UCSD-AML1 (cell line): Measurements from ENCODE around the gene DPYSL4.

Experiments used
- DNase-seq: peaks from one replicate; lab custom pipeline; 2025; ENCODE audit not compliant: unreplicated experiment; lab: John Stamatoyannopoulos, UW

Gene DPYSL4

GRCh38 chr10:132239126-132240031 lies 52.6 kb downstream of the DPYSL4 start:
- DNase-seq, result no peak

GRCh38 chr10:132240156-132240555 lies 53.4 kb downstream of the DPYSL4 start:
- DNase-seq, result no peak

- no peak for DNase-seq
These were observed 53.8 kb downstream of the DPYSL4 start for GRCh38 chr10:132240581-132240980.

- DNase-seq, result no peak
These were observed 54.3 kb downstream of the DPYSL4 start for GRCh38 chr10:132241086-132241485.

GRCh38 chr10:132241496-132241895 lies 54.7 kb downstream of the DPYSL4 start:
- no peak for DNase-seq

GRCh38 chr10:132242103-132242840 lies 55.5 kb downstream of the DPYSL4 start:
- DNase-seq, result no peak

- DNase-seq, result no peak
These were observed 56.4 kb downstream of the DPYSL4 start for GRCh38 chr10:132243141-132243540.

- no peak for DNase-seq
These were observed 56.9 kb downstream of the DPYSL4 start for GRCh38 chr10:132243626-132244025.

GRCh38 chr10:132245056-132245455 lies 58.3 kb downstream of the DPYSL4 start:
- DNase-seq, result no peak

- no peak for DNase-seq
These were observed 59.5 kb downstream of the DPYSL4 start for GRCh38 chr10:132246296-132246695.

- DNase-seq, result no peak
These were observed 61.2 kb downstream of the DPYSL4 start for GRCh38 chr10:132247943-132248342.

- no peak for DNase-seq
These were observed 61.9 kb downstream of the DPYSL4 start for GRCh38 chr10:132248455-132249225.

- DNase-seq, result no peak
These were observed 62.5 kb downstream of the DPYSL4 start for GRCh38 chr10:132249226-132249724.

GRCh38 chr10:132249824-132250375 lies 63.2 kb downstream of the DPYSL4 start:
- no peak for DNase-seq

GRCh38 chr10:132250481-132251475 lies 64.0 kb downstream of the DPYSL4 start:
- no peak for DNase-seq

GRCh38 chr10:132251928-132252327 lies 65.2 kb downstream of the DPYSL4 start:
- no peak for DNase-seq

- no peak for DNase-seq
These were observed 65.7 kb downstream of the DPYSL4 start for GRCh38 chr10:132252412-132252811.

GRCh38 chr10:132253092-132253687 lies 66.4 kb downstream of the DPYSL4 start:
- no peak for DNase-seq

GRCh38 chr10:132254841-132255240 lies 68.1 kb downstream of the DPYSL4 start:
- DNase-seq, result no peak
